ENCODE measurements around the gene STIP1.

The STIP1 gene

GRCh38 chr11:64238999-64239398, 53.0 kb downstream of the STIP1 start:
- TF ChIP-seq ZNF274 (IDR thresholded peaks at IDR 0.05; ENCODE audit: low read depth, low read length) = no peak
- no peak overlapping the region for H3K4me3 ChIP-seq (ENCODE audit: low read length)

GRCh38 chr11:64239662-64240434, 53.9 kb downstream of the STIP1 start:
- peak overlapping the region; percentile 60; the same call in 1 of the 2 replicates for H3K4me3 ChIP-seq (ENCODE audit: low read length)
- no peak for TF ChIP-seq ZNF274 (IDR thresholded peaks at IDR 0.05; ENCODE audit: low read depth, low read length)

GRCh38 chr11:64240435-64241240, 54.7 kb downstream of the STIP1 start, which contains the start of gene FKBP2:
Gene FKBP2 (plus strand): TSS chr11:64241095. CDS start chr11:64242388, 1,293 bp downstream.
- H3K4me3 ChIP-seq (ENCODE audit: low read length) = peak within 1 kb of the TSS; percentile 78
- TF ChIP-seq ZNF274 (IDR thresholded peaks at IDR 0.05; ENCODE audit: low read depth, low read length) = no peak

GRCh38 chr11:64241241-64241490, 55.2 kb downstream of the STIP1 start:
- peak overlapping the region; percentile 60; the same call in 1 of the 2 replicates for H3K4me3 ChIP-seq (ENCODE audit: low read length)
- TF ChIP-seq ZNF274 (IDR thresholded peaks at IDR 0.05; ENCODE audit: low read depth, low read length) = no peak

GRCh38 chr11:64241491-64242374, 55.8 kb downstream of the STIP1 start:
- peak overlapping the region; percentile 78 for H3K4me3 ChIP-seq (ENCODE audit: low read length)
- TF ChIP-seq ZNF274 (IDR thresholded peaks at IDR 0.05; ENCODE audit: low read depth, low read length) = no peak

- no peak for TF ChIP-seq ZNF274 (IDR thresholded peaks at IDR 0.05; ENCODE audit: low read depth, low read length)
Measured at GRCh38 chr11:64243236-64243854, 57.4 kb downstream of the STIP1 start.

GRCh38 chr11:64244107-64244506, 58.1 kb downstream of the STIP1 start:
- no peak for TF ChIP-seq ZNF274 (IDR thresholded peaks at IDR 0.05; ENCODE audit: low read depth, low read length)
- no peak overlapping the region for H3K4me3 ChIP-seq (ENCODE audit: low read length)

More at GRCh38 chr11:64243236-64243854, 57.4 kb downstream of the STIP1 start:
- H3K4me3 ChIP-seq (ENCODE audit: low read length) = no peak overlapping the region

GRCh38 chr11:64244966-64245365, 59.0 kb downstream of the STIP1 start:
- no peak for TF ChIP-seq ZNF274 (IDR thresholded peaks at IDR 0.05; ENCODE audit: low read depth, low read length)
- H3K4me3 ChIP-seq (ENCODE audit: low read length) = peak overlapping the region; percentile 72; the same call in 1 of the 2 replicates

- H3K4me3 ChIP-seq (ENCODE audit: low read length) = peak overlapping the region; percentile 72; the same call in 1 of the 2 replicates
- no peak for TF ChIP-seq ZNF274 (IDR thresholded peaks at IDR 0.05; ENCODE audit: low read depth, low read length)
Measured at GRCh38 chr11:64245401-64245796, 59.4 kb downstream of the STIP1 start.

- H3K4me3 ChIP-seq (ENCODE audit: low read length) = peak overlapping the region; percentile 72
- no peak for TF ChIP-seq ZNF274 (IDR thresholded peaks at IDR 0.05; ENCODE audit: low read depth, low read length)
Measured at GRCh38 chr11:64245797-64246620, 60.0 kb downstream of the STIP1 start.

GRCh38 chr11:64246621-64246870, 60.6 kb downstream of the STIP1 start:
- H3K4me3 ChIP-seq (ENCODE audit: low read length) = peak overlapping the region; percentile 72; the same call in 1 of the 2 replicates

GRCh38 chr11:64246871-64247728, 61.1 kb downstream of the STIP1 start, which contains the start of gene PPP1R14B:
Gene PPP1R14B (minus strand): TSS chr11:64246943. CDS start chr11:64246673, 270 bp downstream.
- peak within 1 kb of the TSS; percentile 72 for H3K4me3 ChIP-seq (ENCODE audit: low read length)

More at GRCh38 chr11:64246871-64247728, 61.1 kb downstream of the STIP1 start, which contains the start of gene PPP1R14B:
- no peak for TF ChIP-seq ZNF274 (IDR thresholded peaks at IDR 0.05; ENCODE audit: low read depth, low read length)
